ENCODE data around the gene OR2J3.

DNA sequence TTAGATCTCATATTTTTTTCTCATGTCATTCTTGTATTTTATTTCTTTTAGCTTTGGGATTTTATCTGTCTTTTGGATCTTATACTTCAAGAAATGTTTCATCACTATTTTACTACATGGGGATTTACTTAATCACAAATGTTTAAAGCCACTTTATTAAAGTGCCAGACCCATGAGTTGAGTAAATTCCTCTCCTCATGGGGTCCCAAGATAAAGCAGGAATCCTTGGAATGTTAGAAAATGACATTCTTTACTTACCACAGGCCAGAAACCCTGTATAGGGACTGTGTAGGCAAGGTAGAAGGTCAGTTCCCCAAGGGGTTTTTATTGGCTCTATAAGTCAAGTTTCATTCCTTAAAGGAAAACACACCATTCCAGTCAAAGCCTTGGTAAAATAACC is 34.5 kb downstream of the OR2J3 start:
- TF ChIP-seq, protein P1, sequence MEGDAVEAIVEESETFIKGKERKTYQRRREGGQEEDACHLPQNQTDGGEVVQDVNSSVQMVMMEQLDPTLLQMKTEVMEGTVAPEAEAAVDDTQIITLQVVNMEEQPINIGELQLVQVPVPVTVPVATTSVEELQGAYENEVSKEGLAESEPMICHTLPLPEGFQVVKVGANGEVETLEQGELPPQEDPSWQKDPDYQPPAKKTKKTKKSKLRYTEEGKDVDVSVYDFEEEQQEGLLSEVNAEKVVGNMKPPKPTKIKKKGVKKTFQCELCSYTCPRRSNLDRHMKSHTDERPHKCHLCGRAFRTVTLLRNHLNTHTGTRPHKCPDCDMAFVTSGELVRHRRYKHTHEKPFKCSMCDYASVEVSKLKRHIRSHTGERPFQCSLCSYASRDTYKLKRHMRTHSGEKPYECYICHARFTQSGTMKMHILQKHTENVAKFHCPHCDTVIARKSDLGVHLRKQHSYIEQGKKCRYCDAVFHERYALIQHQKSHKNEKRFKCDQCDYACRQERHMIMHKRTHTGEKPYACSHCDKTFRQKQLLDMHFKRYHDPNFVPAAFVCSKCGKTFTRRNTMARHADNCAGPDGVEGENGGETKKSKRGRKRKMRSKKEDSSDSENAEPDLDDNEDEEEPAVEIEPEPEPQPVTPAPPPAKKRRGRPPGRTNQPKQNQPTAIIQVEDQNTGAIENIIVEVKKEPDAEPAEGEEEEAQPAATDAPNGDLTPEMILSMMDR (IDR thresholded peaks at IDR 0.05; ENCODE audit: insufficient read depth, low read length): no peak
- no peak for TF ChIP-seq POLR2AphosphoS5 (IDR thresholded peaks at IDR 0.05; ENCODE audit: low read depth)
